ENCODE measurements around the gene MRPS18A. TPM values are rescaled to one million over a fixed set of nuclear protein-coding genes. Genes with fewer than 3 reads are reported as not detected.

The MRPS18A gene
- total and polyA plus RNA-seq, 9 of the 15 experiments (the other 6 are each of a cell fraction or from before 2014, with no cell fraction given), result 87.5 to 243 (median 125) TPM

GRCh38 chr6:43669050-43669921 is 18.3 kb downstream of the MRPS18A start:
- ChIA-PET POLR2A (interaction anchor here (0.5 to 6.0 kb wide), 24 partner anchors 8 to 586 kb away, joined by 3 to 32 read pairs (median 4); partner anchors contain the start of genes GTPBP2, MRPS18A, RSPH9 and VEGFA), CTCF (ENCODE audit: low intra/inter-chr PET ratio) (interaction anchor here (0.7 to 3.0 kb wide), 3 partner anchors 100 to 410 kb away, joined by 3 to 19 read pairs (median 11); partner anchors contain the start of gene VEGFA)
- WGBS (ENCODE audit: insufficient coverage, low coverage, missing lambda C conversion rate), result 49% methylated on average over 15 of the region's 15 CpGs
- Histone ChIP-seq H3K4me2 (ENCODE audit: insufficient read depth, low read length) (peak overlapping the region; percentile 6; the same call in 1 of the 2 replicates), H3K4me1 (replicated peaks in 1 of 2; ENCODE audit: control insufficient read depth in 2 of 2, insufficient read depth in 2 of 2, low read length in 2 of 2) (peaks cover 40 to 42% of the 10 kb centered on the region in 2 experiments), H2AFZ (ENCODE audit: low read depth, low read length) (no peak overlapping the region), H3K27ac (ENCODE audit: extremely low read depth, low read depth, low read length) (peak overlapping the region; percentile 58; the same call in 2 of the 3 replicates), H3K36me3 (ENCODE audit: control insufficient read depth, insufficient read depth, low read length) (peaks cover 39% of the 10 kb centered on the region), H3K9me1 (ENCODE audit: control insufficient read depth, insufficient read depth, low read length) (peaks cover 12% of the 10 kb centered on the region), H3K9ac (ENCODE audit: insufficient read depth in 1 of 2, low read depth in 2 of 2, low read length in 2 of 2) (peak overlapping the region in 1 of 2 experiments; percentile 83; a peak in 2 of 4 replicates), H4K20me1 (replicated peaks; ENCODE audit: control insufficient read depth, insufficient read depth, low read length) (no peaks in the 10 kb centered on the region; the same call in 1 of the 2 replicates), H3K4me3 (no peak overlapping the region), H3K79me2 (ENCODE audit: control insufficient read depth, insufficient read depth, low read length) (no peaks in the 10 kb centered on the region), H3K27me3 (ENCODE audit: control insufficient read depth in 2 of 2, insufficient read depth in 2 of 2, low read length in 2 of 2) (no peaks in the 10 kb centered on the region; a peak in 1 of 5 replicates), H3K9me3 (replicated peaks; ENCODE audit: control insufficient read depth, insufficient read depth, low read depth, low read length) (no peaks in the 10 kb centered on the region)
- DNase-seq (ENCODE audit: extremely low read depth in 1 of 4, low spot score in 3 of 4), result peak in 1 of 4 experiments; percentile 40
- no peak for FAIRE-seq
- intact Hi-C loops (cut with micrococcal nuclease) (loop anchor here (5.0 to 10.0 kb wide), 4 partner anchors 42 to 283 kb away; partner anchors contain the start of genes GTPBP2 and VEGFA), in situ Hi-C loops (cut with MboI) (loop anchor here (5.0 kb wide), 2 partner anchors 103 to 408 kb away; partner anchors contain the start of gene VEGFA)
- BruUV-seq (replicated peaks), result no TSS peak
- peak; percentile 14 for ATAC-seq
- peak; percentile 51 for TF ChIP-seq RBFOX2 (IDR thresholded peaks at IDR 0.05; ENCODE audit: low read depth, low read length)
- no peak for TF ChIP-seq HDAC6 (IDR thresholded peaks at IDR 0.05; ENCODE audit: low read depth, low read length)
- no peak for TF ChIP-seq ZNF282 (CRISPR knock-in tag; IDR thresholded peaks at IDR 0.05)
- 0 out of 2 replicates have a peak, but pooled peaks have one; percentile 12 for TF ChIP-seq E2F3 (CRISPR knock-in tag; IDR thresholded peaks at IDR 0.05)
- no peak for TF ChIP-seq NFYB (IDR thresholded peaks at IDR 0.05; ENCODE audit: extremely low read depth, insufficient read length)
- TF ChIP-seq CTBP1 (IDR thresholded peaks at IDR 0.05; ENCODE audit: borderline replicate concordance), result 0 out of 2 replicates have a peak, but pooled peaks have one; percentile 10
- 0 out of 2 replicates have a peak, but pooled peaks have one; percentile 8 for TF ChIP-seq FOSL1 (tag; conservative IDR thresholded peaks at IDR 0.05)
- TF ChIP-seq POLR2AphosphoS2 (IDR thresholded peaks at IDR 0.05; ENCODE audit: low read length), result peak; percentile 2; the same call in 1 of the 2 replicates
- peak; percentile 75 for TF ChIP-seq POLR2G (IDR thresholded peaks at IDR 0.05; ENCODE audit: low read depth, low read length)
- TF ChIP-seq RBM39 (optimal IDR thresholded peaks at IDR 0.05; ENCODE audit: low read depth, low read length), result peak; percentile 18
- TF ChIP-seq, protein P1, sequence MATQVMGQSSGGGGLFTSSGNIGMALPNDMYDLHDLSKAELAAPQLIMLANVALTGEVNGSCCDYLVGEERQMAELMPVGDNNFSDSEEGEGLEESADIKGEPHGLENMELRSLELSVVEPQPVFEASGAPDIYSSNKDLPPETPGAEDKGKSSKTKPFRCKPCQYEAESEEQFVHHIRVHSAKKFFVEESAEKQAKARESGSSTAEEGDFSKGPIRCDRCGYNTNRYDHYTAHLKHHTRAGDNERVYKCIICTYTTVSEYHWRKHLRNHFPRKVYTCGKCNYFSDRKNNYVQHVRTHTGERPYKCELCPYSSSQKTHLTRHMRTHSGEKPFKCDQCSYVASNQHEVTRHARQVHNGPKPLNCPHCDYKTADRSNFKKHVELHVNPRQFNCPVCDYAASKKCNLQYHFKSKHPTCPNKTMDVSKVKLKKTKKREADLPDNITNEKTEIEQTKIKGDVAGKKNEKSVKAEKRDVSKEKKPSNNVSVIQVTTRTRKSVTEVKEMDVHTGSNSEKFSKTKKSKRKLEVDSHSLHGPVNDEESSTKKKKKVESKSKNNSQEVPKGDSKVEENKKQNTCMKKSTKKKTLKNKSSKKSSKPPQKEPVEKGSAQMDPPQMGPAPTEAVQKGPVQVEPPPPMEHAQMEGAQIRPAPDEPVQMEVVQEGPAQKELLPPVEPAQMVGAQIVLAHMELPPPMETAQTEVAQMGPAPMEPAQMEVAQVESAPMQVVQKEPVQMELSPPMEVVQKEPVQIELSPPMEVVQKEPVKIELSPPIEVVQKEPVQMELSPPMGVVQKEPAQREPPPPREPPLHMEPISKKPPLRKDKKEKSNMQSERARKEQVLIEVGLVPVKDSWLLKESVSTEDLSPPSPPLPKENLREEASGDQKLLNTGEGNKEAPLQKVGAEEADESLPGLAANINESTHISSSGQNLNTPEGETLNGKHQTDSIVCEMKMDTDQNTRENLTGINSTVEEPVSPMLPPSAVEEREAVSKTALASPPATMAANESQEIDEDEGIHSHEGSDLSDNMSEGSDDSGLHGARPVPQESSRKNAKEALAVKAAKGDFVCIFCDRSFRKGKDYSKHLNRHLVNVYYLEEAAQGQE (IDR thresholded peaks at IDR 0.05; ENCODE audit: borderline replicate concordance), result no peak
- TF ChIP-seq, protein P1 (CRISPR knock-in tag; IDR thresholded peaks at IDR 0.05; ENCODE audit: low read depth), result 0 out of 2 replicates have a peak, but pooled peaks have one; percentile 5
- TF ChIP-seq ATF7 (IDR thresholded peaks at IDR 0.05), result peak; percentile 25; the same call in 1 of the 2 replicates
